Measurements from ENCODE around the gene TMEM97. TPM values are rescaled to one million over a fixed set of nuclear protein-coding genes. Genes with fewer than 3 reads are reported as not detected.

TMEM97 gene
- polyA plus RNA-seq, 3 donors: 1.3 to 1.5 (median 1.4) TPM

GRCh38 chr17:28372945-28373274 is 53.9 kb downstream of the TMEM97 start:
- Histone ChIP-seq H3K79me2 (ENCODE audit: insufficient read depth, low read length) (no peaks in the 10 kb centered on the region), H3K27ac (ENCODE audit: low read depth in 1 of 2, low read length in 2 of 2) (no peak overlapping the region), H3K4me1 (ENCODE audit: control insufficient read depth in 1 of 2, insufficient read depth in 2 of 2, low read length in 2 of 2) (peaks cover 23 to 34% of the 10 kb centered on the region in 2 donors), H3K36me3 (replicated peaks in 1 of 2; ENCODE audit: control insufficient read depth in 1 of 2, insufficient read depth in 2 of 2, low read length in 2 of 2) (no peaks in the 10 kb centered on the region), H3K27me3 (ENCODE audit: control insufficient read depth in 2 of 2, insufficient read depth in 2 of 2, low read length in 2 of 2) (peaks cover 13 to 20% of the 10 kb centered on the region in 2 donors), H2AFZ (ENCODE audit: insufficient read depth, low read depth, low read length, poor library complexity, severe bottlenecking) (no peak overlapping the region), H3K4me3 (replicated peaks in 1 of 3; ENCODE audit: low read depth in 2 of 3, low read length in 3 of 3) (no peak overlapping the region), H3K9me3 (replicated peaks in 1 of 2; ENCODE audit: control insufficient read depth in 1 of 2, insufficient read depth in 1 of 2, low read length in 2 of 2) (peaks cover 2 to 7% of the 10 kb centered on the region in 2 donors), H3K9ac (ENCODE audit: insufficient read depth, low read length, poor library complexity, severe bottlenecking) (no peak overlapping the region), H4K20me1 (ENCODE audit: insufficient read depth, low read length) (peaks cover 4% of the 10 kb centered on the region), H3K4me2 (replicated peaks; ENCODE audit: extremely low read depth, low read length, poor library complexity, severe bottlenecking) (no peak overlapping the region)
- Mint-ChIP-seq H3K4me3 (peak overlapping the region; percentile 16 to 84), H3K27ac (no peak overlapping the region), H3K27me3 (ENCODE audit: low read depth in 3 of 3) (peaks cover 22 to 47% (median 25%) of the 10 kb centered on the region in 3 donors), H3K4me1 (peaks cover 27% of the 10 kb centered on the region), H3K36me3 (peaks cover 7 to 11% of the 10 kb centered on the region in 2 donors), H3K9me3 (peaks cover 0 to 5% (median 1%) of the 10 kb centered on the region in 7 donors)
- TF ChIP-seq, protein P1, sequence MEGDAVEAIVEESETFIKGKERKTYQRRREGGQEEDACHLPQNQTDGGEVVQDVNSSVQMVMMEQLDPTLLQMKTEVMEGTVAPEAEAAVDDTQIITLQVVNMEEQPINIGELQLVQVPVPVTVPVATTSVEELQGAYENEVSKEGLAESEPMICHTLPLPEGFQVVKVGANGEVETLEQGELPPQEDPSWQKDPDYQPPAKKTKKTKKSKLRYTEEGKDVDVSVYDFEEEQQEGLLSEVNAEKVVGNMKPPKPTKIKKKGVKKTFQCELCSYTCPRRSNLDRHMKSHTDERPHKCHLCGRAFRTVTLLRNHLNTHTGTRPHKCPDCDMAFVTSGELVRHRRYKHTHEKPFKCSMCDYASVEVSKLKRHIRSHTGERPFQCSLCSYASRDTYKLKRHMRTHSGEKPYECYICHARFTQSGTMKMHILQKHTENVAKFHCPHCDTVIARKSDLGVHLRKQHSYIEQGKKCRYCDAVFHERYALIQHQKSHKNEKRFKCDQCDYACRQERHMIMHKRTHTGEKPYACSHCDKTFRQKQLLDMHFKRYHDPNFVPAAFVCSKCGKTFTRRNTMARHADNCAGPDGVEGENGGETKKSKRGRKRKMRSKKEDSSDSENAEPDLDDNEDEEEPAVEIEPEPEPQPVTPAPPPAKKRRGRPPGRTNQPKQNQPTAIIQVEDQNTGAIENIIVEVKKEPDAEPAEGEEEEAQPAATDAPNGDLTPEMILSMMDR (IDR thresholded peaks at IDR 0.05): no peak
- WGBS (ENCODE audit: insufficient coverage): no CpG with 5 or more reads among the region's 6 CpGs
- intact Hi-C loops (cut with micrococcal nuclease): no loop called here
- no peak for DNase-seq

Other genes with a start within 250 kb of the TMEM97 start
- 10 to 100 TPM; 61.1 to 79.1 (median 75.4) TPM for gene IFT20, start 16.3 kb downstream of the TMEM97 start, polyA plus RNA-seq
- 1 to 10 TPM; 7.2 to 9.5 (median 9.4) TPM for gene TNFAIP1, start 16.6 kb downstream of the TMEM97 start, polyA plus RNA-seq
- 10 to 100 TPM; 31.5 to 76.9 (median 72.4) TPM for gene POLDIP2, start 38.3 kb downstream of the TMEM97 start, polyA plus RNA-seq
- not detected for gene SEBOX, start 46.0 kb downstream of the TMEM97 start, polyA plus RNA-seq
- gene VTN, start 51.1 kb downstream of the TMEM97 start, polyA plus RNA-seq: not detected
- 1 to 10 TPM in 1 of 3 donors, under 1 TPM in 2; 0.78 to 7.1 (median 0.90) TPM for gene SARM1, start 52.5 kb downstream of the TMEM97 start, polyA plus RNA-seq
- 1 to 10 TPM; 1.5 to 6.3 (median 1.7) TPM for gene SLC46A1, start 87.0 kb downstream of the TMEM97 start, polyA plus RNA-seq
- gene SLC13A2, start 154.4 kb downstream of the TMEM97 start, polyA plus RNA-seq: not detected
- gene FOXN1, start 187.1 kb downstream of the TMEM97 start, polyA plus RNA-seq: not detected
- gene UNC119, start 233.4 kb downstream of the TMEM97 start, polyA plus RNA-seq: 100 to 1,000 TPM in 1 of 3 donors, 10 to 100 TPM in 2; 77.5 to 189 (median 80.2) TPM

Data from CD14-positive monocyte (primary cell).